Stimulated activated CD8-positive, alpha-beta memory T cell treated with anti-CD3 and anti-CD28 coated beads, Interleukin-15, amount 100 ng/mL, for 24 hours (primary cell): ENCODE results near the gene BSN.

Experiments used
- DNase-seq: peaks from one replicate; pipeline ENCODE4 v3.0.0-alpha.2; 2020; ENCODE audit warnings: low read depth

The BSN gene

DNA sequence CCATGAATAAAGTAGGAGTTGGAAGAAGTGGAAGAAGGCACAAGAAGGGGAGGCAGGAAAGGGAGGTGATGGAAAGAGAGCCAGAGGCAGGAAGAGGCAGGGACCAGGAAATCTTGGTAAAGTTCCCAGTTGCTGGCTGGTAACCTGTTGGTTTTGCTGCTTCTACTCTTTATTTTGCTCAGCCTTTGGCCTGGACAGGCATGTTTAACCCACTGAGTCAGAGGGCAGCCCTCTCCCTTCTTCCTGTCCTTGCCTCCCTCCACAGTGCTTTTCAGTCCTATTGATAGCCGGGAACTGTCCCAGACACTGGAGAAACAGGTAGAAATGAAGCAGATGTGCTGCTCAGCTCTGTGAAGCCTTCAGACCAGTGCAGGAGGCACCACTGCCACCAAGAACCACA lies 76.5 kb downstream of the BSN start:
- no peak for DNase-seq

DNA sequence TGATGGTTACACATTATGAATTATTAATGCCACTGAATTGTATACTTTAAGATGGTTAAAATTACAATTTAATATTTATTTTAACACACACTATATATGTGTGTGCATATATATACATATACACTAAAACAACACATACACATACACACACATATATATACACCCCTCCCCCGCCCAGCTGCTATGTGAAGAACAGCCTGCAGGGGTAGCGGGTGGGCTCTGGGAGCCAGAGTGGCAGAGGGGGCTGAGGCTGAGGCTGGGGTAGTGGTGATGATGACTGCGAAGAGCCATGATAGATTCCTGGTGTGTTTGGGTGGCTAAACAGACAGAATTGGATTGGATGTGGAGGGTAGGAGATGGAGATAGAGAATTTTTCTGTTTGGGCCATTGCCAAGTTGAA lies 80.5 kb downstream of the BSN start:
- DNase-seq, result no peak

DNA sequence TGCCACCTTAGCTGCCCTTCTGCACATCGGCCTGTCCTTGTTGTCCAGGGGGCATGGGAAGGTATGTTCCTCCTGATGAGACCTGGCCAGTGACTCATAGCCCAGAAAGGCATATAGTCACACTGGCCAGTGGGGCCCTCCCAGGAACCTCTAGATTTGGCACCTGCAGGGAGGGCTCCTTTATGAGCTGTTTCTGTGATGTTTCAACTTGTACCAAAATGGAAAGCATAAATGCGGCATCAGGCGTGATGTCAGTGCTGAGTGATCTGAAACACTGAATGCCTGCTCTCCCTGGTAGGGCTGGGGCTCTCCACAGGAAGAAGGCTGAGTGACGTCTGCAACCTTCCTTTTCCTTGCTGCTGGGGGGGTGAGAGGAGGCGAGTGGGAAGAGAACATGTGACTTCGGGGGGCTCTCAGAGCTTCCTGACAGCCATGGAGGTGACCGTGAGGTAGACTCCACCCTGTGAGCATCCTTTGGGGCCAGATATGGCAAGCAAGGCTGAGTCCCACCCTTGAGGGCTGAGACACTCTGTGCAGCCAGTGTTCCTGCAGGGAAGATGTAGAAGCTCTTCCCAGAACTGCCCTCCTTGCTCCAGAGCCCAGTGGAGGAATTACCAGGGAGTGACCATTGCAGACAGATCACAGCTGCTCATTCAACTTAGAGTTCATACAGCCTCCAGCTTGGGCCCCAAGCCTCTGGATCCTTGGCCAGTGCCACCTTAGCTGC lies 82.8 kb downstream of the BSN start:
- no peak for DNase-seq

DNA sequence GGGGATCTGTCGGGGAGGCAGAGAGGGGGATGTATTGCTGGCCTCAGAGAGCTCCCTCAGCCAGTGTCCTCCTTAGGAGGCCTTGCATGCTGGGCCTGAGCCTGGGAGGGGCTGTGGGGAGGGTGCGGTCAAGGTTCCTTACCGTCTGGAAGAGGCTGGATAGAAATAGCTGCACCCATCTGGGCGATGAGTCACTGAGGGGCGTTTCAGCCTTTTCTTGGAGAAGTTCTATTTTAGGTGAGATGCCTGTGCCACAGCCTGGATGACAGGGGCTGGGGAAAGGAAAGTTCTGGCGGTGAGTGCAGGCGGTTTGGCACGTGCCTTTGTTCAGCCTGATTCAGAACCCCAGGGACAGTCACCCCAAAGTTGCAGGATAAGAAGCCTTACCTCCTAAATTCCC lies 84.2 kb downstream of the BSN start:
- no peak for DNase-seq

DNA sequence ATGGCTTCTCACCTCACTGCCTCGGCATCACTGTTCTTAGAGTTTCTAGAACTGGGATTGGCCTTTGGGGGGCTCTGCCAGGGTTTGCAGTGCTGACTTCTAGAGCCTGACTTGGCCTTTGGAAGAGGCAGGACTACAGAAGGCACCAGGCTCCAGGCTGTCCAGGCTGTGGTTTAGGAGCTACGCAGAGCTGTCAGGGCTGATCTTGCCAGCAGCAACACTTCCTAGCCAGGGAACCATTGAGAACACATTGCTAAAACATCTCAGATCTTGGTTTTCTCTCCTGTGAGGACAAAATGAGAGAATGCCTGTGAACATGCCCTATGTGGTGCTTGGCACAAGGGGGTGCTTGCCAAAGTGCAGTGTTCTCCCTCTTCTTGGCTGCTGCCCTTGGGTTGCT lies 85.3 kb downstream of the BSN start:
- DNase-seq, result no peak

DNA sequence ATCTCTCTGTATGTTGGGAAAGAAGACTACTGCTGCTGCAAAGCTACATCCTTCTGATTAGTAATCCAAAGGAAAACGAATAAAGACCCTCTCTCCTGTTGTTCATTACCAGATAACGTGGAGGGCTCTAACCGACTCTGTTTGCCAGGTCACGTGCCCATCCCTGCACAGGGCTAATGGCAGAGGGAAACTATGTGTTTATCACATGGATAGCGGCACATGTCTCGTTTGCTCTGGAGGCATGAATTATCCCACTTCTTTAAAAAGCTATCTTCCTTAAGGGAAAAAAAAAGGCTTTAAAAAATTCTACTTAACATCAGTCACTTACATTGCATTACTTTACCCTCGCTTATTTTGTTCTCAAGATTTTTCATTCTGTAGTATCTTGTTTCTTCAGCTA lies 87.0 kb downstream of the BSN start:
- DNase-seq, result no peak

DNA sequence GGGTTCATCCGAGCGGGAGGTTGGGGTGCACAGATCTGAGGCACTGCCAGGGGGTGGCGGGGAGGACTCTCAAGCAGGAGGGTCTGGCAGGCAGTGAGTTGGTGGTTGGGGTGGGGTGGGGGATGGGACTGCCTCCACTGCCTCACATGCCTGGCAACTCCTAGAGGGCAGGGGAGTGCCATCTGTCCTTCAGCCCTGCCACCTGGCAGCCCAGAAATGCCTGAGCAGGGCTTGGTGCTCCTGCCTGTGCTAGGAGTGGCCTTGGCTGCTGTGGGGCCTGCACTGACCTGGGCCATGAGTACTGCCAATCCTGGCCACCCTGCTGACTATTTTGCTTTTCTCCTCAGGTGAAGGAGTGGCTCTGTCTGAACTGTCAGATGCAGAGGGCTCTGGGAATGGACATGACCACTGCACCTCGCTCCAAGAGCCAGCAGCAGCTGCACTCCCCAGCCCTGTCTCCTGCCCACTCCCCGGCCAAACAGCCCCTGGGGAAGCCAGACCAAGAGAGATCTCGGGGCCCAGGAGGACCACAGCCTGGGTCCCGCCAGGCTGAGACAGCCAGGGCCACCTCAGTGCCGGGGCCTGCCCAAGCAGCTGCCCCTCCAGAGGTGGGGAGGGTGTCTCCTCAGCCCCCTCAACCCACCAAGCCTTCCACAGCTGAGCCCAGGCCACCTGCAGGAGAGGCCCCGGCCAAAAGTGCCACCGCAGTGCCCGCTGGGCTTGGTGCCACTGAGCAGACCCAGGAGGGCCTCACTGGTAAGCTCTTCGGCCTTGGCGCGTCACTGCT lies 87.8 kb downstream of the BSN start:
- DNase-seq, result no peak

DNA sequence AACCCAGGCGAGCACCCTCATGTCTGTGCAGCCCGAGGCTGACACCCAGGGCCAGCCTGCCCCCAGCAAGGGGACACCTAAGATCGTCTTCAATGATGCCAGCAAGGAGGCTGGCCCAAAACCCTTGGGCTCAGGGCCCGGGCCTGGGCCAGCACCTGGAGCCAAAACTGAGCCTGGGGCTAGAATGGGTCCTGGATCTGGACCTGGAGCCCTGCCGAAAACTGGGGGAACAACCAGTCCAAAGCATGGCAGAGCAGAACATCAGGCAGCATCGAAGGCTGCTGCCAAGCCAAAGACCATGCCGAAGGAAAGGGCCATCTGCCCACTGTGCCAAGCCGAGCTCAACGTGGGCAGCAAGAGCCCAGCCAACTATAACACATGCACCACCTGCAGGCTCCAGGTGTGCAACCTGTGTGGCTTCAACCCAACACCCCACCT lies 88.5 kb downstream of the BSN start:
- no peak for DNase-seq

DNA sequence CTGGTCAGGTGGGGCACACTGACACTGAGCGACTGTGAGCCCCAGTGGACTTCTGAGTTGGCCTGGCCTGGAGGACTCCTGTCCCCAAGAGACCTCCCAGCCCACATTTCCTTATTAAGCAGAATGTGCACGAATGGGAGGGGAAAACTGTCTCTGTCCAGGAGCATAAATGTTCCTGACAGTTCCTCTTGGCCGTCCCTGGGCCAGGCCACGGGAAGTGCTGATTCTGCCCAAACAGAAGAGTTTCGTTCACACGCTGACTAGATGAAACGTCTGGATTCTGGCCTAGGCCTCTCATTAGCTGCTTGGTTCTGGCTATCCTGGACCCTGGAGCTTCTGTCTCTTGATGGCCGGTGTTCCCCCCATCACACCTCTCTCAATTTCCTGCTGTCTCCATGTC lies 90.4 kb downstream of the BSN start:
- DNase-seq, result no peak

DNA sequence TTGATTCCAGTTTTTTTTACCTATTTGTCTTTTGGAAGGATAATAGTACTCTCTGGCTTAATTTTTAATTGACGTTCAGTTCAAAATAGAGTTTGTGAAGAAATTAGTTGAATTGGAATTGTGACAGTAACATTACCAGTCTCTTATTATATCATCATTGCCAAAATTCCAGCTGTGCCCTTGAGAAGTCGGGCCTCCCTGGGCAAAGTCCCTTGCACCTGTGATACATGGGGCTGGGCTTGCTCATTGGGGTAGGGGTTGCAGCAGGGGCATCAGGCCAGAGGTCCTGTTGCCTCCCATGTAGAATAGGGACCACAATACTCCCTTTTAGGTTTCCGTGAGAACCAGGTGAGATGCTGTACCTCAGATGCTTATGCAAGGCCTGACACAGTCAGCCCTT lies 92.0 kb downstream of the BSN start:
- DNase-seq, result no peak

DNA sequence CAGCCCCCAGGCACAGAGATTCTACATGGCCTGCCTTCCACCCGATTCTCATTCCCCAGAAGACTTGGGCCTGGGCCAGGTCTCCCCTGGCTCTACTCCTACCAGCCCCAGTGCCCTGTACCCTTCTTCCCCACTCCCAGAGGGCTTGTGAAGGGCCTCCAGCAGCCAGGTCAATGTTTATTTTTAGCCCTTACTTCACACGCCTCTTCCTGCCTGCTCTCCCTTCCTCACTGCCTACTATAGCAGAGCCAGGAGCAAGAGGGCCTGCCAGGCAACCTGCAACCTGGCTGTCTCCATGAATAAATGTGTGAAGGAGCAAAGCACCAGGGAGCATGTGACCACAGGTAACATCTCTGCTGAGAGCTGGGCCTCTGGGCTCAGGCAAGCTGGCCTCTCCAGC lies 93.5 kb downstream of the BSN start:
- DNase-seq, result no peak

DNA sequence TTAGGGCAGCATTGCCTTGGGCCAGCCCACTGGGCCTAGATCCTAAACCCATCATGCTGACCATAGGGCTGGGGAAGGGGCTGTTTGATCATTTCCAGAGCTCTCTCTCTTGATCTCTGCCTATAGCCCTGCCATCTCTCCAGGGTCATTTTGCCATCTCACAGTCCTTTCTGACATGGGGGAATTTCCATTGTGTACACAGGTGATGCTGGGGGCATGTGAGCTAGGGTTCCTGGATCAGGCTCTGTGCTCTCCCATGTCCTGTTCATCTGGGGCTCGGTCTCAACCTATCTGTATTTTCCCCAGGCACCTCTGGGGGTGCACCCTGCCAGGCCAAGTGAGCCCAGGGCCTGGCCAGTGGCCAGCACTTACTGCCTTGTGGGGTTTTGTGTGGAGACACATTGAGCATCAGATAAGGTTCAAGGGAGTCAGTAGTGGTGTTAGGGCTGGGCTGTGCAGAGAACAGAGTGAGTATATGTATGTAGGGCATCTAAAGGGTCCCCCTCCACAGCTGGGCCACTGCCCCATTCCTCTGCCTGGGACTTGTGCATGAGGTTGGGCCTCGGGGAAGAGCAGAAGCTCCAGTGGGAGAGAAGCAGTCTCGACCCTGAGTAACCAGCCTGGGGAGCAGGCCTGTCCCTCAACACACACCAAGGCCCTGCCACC lies 94.2 kb downstream of the BSN start:
- DNase-seq, result no peak

DNA sequence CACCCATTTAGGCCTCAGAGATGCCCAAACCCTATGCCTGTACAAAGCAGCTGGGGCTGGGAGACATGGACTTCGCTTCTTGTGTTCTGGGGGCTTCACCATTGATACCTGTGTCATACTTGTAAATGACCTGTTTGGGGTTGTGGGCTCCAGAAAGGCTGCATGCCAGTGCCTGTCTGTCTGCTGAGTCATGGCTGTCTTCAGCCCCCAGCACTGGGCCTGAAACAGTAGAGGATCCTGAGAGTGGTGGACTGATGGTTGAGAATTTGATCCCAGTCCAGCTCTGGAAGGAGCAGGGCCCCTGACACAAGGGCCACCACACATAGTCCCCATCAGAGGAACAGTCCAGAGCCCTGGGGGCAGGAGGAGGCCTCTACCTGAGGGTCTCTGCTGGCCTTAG lies 95.3 kb downstream of the BSN start:
- no peak for DNase-seq

DNA sequence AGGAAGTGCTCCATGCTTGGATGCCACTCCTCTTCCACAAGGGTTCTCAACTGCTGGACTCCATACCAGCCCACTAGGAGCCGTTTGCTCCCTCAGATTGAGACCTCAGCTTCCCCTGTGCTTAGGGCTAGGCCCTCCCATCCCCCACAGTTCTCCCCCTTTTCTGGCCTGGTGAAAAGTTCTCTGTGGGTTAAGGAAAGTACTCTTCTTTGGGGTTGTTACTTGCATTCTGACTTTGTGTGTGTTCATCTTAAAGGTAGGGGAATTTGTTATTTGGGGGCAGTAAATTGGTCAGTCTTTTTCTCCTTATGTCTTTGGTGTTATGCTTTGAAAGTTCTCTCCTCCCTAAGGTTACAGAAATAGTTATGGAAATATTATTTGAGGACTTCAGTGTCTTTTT lies 95.9 kb downstream of the BSN start:
- DNase-seq, result no peak

DNA sequence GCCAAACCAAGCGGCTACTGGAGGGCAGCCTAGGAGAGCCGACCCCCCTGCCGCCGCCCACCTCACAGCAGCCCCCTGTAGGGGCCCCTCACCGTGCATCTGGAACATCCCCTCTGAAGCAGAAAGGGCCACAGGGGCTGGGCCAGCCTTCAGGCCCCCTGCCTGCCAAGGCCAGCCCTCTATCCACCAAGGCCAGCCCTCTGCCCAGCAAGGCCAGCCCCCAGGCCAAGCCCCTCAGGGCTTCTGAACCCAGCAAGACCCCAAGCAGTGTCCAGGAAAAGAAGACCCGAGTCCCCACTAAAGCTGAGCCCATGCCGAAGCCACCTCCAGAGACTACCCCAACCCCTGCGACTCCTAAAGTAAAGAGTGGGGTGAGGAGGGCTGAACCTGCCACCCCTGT lies 96.4 kb downstream of the BSN start:
- no peak for DNase-seq

DNA sequence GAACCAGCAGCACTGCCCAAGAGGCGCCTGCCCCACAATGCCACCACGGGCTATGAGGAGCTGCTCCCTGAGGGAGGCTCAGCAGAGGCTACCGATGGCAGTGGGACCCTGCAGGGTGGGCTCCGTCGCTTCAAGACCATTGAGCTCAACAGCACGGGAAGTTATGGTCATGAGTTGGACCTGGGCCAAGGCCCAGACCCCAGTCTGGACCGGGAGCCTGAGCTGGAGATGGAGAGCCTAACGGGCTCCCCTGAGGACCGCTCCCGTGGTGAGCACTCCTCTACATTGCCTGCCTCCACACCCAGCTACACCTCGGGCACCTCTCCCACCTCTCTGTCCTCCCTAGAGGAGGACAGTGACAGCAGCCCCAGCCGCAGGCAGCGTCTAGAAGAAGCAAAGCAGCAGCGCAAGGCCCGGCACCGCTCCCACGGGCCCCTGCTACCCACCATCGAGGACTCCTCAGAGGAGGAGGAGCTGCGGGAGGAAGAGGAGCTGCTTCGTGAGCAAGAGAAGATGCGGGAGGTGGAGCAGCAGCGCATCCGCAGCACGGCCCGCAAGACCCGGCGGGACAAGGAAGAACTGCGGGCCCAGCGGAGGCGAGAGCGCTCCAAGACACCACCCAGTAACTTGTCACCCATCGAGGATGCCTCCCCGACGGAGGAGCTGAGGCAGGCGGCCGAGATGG lies 98.1 kb downstream of the BSN start:
- DNase-seq, result no peak

DNA sequence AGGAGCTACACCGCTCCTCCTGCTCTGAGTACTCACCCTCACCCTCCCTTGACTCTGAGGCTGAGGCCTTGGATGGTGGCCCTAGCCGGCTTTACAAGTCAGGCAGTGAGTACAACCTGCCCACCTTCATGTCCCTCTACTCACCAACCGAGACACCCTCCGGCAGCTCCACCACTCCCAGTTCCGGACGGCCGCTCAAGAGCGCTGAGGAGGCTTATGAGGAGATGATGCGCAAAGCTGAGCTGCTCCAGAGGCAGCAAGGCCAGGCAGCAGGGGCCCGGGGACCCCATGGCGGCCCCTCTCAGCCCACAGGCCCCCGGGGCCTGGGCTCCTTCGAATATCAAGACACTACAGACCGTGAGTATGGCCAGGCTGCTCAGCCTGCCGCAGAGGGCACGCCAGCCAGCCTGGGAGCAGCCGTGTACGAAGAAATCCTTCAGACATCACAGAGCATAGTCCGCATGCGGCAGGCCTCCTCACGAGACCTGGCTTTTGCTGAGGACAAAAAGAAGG lies 98.7 kb downstream of the BSN start:
- DNase-seq, result no peak

DNA sequence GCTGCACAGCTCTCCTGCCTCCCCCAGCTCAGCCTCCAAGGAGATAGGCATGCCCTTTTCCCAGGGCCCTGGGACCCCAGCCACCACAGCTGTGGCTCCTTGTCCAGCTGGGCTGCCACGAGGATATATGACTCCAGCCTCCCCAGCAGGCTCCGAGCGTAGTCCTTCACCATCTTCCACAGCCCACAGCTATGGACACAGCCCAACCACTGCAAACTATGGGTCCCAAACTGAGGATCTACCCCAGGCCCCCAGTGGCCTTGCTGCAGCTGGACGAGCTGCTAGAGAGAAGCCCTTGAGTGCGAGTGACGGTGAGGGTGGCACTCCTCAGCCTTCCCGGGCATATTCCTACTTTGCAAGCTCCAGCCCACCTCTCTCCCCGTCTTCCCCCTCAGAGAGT lies 99.3 kb downstream of the BSN start:
- DNase-seq, result no peak

DNA sequence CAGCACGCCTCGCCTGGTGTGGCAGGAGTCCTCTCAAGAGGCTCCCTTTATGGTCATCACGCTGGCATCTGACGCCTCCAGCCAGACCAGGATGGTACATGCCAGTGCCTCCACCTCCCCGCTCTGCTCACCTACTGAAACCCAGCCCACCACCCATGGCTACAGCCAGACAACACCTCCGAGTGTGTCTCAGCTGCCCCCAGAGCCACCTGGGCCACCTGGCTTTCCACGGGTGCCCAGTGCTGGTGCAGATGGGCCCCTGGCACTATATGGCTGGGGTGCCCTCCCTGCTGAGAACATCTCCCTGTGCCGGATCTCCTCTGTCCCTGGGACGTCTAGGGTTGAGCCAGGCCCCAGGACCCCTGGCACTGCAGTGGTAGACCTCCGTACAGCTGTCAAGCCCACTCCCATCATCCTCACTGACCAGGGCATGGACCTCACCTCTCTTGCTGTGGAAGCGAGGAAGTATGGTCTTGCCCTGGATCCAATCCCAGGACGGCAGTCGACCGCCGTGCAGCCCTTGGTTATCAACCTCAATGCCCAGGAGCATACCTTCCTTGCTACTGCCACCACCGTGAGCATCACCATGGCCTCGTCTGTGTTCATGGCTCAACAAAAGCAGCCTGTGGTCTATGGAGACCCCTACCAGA lies 100.0 kb downstream of the BSN start:
- DNase-seq, result no peak

DNA sequence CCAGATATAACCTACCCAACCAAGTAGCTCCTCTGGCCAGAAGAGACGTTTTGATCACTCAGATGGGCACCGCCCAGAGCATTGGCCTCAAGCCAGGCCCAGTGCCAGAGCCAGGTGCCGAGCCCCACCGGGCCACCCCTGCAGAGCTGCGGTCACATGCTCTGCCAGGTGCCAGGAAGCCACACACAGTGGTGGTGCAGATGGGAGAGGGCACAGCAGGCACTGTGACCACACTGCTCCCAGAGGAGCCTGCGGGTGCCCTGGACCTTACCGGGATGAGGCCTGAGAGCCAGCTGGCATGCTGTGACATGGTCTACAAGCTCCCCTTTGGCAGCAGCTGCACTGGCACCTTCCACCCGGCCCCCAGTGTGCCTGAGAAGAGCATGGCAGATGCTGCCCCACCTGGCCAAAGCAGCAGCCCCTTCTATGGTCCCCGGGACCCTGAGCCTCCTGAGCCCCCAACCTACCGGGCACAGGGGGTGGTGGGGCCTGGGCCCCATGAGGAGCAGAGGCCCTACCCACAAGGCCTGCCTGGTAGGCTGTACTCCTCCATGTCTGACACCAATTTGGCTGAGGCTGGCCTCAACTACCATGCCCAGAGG lies 100.8 kb downstream of the BSN start:
- no peak for DNase-seq

DNA sequence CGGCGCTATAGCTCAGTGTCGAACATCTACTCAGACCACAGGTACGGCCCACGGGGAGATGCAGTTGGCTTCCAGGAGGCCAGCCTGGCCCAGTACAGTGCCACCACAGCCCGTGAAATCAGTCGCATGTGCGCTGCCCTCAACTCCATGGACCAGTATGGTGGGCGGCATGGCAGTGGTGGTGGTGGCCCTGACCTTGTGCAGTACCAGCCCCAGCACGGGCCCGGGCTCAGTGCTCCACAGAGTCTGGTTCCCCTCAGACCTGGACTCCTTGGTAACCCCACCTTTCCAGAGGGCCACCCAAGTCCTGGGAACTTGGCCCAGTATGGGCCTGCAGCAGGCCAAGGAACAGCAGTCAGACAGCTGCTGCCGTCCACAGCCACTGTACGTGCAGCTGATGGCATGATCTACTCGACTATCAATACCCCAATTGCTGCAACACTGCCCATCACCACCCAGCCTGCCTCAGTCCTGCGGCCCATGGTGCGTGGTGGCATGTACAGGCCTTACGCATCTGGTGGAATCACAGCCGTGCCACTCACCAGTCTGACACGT lies 101.5 kb downstream of the BSN start:
- DNase-seq, result no peak
